HG03095 (cell line): ENCODE measurements around the gene ZDHHC7.

ENCODE experiments used
- ATAC-seq: cut with Tn5 transposase; IDR thresholded peaks from one replicate; pipeline ENCODE4 v1.9.1; 2021; ENCODE audit warnings: moderate library complexity; ENCODE audit not compliant: unreplicated experiment

The ZDHHC7 gene

GRCh38 chr16:85025781-85026653, 14.7 kb upstream of the ZDHHC7 start:
- no peak for ATAC-seq

- ATAC-seq = no peak
These were observed 8.4 kb upstream of the ZDHHC7 start for GRCh38 chr16:85019659-85020245.

- ATAC-seq = no peak
These were observed 7.3 kb upstream of the ZDHHC7 start for GRCh38 chr16:85018529-85019236.

- no peak for ATAC-seq
These were observed 6.3 kb upstream of the ZDHHC7 start for GRCh38 chr16:85017633-85018032.

- no peak for ATAC-seq
These were observed 5.8 kb upstream of the ZDHHC7 start for GRCh38 chr16:85017151-85017550.

- no peak for ATAC-seq
These were observed 4.3 kb upstream of the ZDHHC7 start for GRCh38 chr16:85015481-85016187.

- ATAC-seq = no peak
These were observed 3.0 kb upstream of the ZDHHC7 start for GRCh38 chr16:85014311-85014710.

GRCh38 chr16:85011846-85012284, 530 bp upstream of the ZDHHC7 start:
- no peak for ATAC-seq

GRCh38 chr16:85010446-85010930, 847 bp downstream of the ZDHHC7 start:
- ATAC-seq = no peak

- no peak for ATAC-seq
These were observed 3.1 kb downstream of the ZDHHC7 start for GRCh38 chr16:85008271-85008670.

GRCh38 chr16:85007496-85008214, 3.7 kb downstream of the ZDHHC7 start:
- no peak for ATAC-seq

- no peak for ATAC-seq
These were observed 4.7 kb downstream of the ZDHHC7 start for GRCh38 chr16:85006639-85007038.

- ATAC-seq = no peak
These were observed 5.9 kb downstream of the ZDHHC7 start for GRCh38 chr16:85005285-85006069.

GRCh38 chr16:85004587-85005205, 6.6 kb downstream of the ZDHHC7 start:
- no peak for ATAC-seq

- no peak for ATAC-seq
These were observed 7.4 kb downstream of the ZDHHC7 start for GRCh38 chr16:85003725-85004586.

GRCh38 chr16:85003076-85003475, 8.3 kb downstream of the ZDHHC7 start:
- ATAC-seq = no peak

- no peak for ATAC-seq
These were observed 8.7 kb downstream of the ZDHHC7 start for GRCh38 chr16:85002608-85003007.

- ATAC-seq = no peak
These were observed 9.2 kb downstream of the ZDHHC7 start for GRCh38 chr16:85002099-85002541.
